Mesenteric fat pad (tissue), 1 donor: Measurements from ENCODE around the gene MEF2A. TPM values are rescaled to one million over a fixed set of nuclear protein-coding genes. Genes with fewer than 3 reads are reported as not detected.

ENCODE experiments used
- DNase-seq: peaks from one replicate; pipeline ENCODE4 v3.0.0-alpha.2; 2020; ENCODE audit warnings: low spot score
- total RNA-seq: library from RNA; stranded (reverse); fragmentation: NEBNext Ultra II Directional; extraction: Animal tissue kit (Norgen Biotek cat#: 25700); gene quantifications from one replicate; pipeline ENCODE4 v1.2.1, GENCODE V29; 2021
- donor health status: DM: yes; HTN: yes; CAD: no.

MEF2A gene
- total RNA-seq, 1 donor from 2014 or later, result 68.0 TPM

GRCh38 chr15:99562238-99562637 lies 3.5 kb upstream of the MEF2A start:
- DNase-seq, result no peak

- no peak for DNase-seq
Measured at GRCh38 chr15:99564221-99565048, 1.3 kb upstream of the MEF2A start.

GRCh38 chr15:99565049-99565298 lies 810 bp upstream of the MEF2A start:
- DNase-seq, result no peak

- no peak for DNase-seq
Measured at GRCh38 chr15:99566157-99566897, 543 bp downstream of the MEF2A start.

GRCh38 chr15:99568625-99569352 lies 3.0 kb downstream of the MEF2A start:
- DNase-seq, result no peak

- no peak for DNase-seq
Measured at GRCh38 chr15:99571299-99571698, 5.5 kb downstream of the MEF2A start.

GRCh38 chr15:99574048-99574447 lies 8.3 kb downstream of the MEF2A start:
- DNase-seq, result no peak

GRCh38 chr15:99574502-99574901 lies 8.7 kb downstream of the MEF2A start:
- DNase-seq, result no peak

- DNase-seq, result no peak
Measured at GRCh38 chr15:99578809-99579208, 13.0 kb downstream of the MEF2A start.

GRCh38 chr15:99580076-99580475 lies 14.3 kb downstream of the MEF2A start:
- DNase-seq, result no peak

- no peak for DNase-seq
Measured at GRCh38 chr15:99582508-99582960, 16.8 kb downstream of the MEF2A start.

GRCh38 chr15:99584081-99584600 lies 18.4 kb downstream of the MEF2A start:
- DNase-seq, result no peak

GRCh38 chr15:99586121-99586520 lies 20.3 kb downstream of the MEF2A start:
- DNase-seq, result no peak

GRCh38 chr15:99589801-99590200 lies 24.0 kb downstream of the MEF2A start:
- no peak for DNase-seq

GRCh38 chr15:99590913-99591646 lies 25.3 kb downstream of the MEF2A start:
- no peak for DNase-seq

- no peak for DNase-seq
Measured at GRCh38 chr15:99592145-99592791, 26.5 kb downstream of the MEF2A start.

- no peak for DNase-seq
Measured at GRCh38 chr15:99593070-99593469, 27.3 kb downstream of the MEF2A start.

GRCh38 chr15:99594916-99595315 lies 29.1 kb downstream of the MEF2A start:
- no peak for DNase-seq

GRCh38 chr15:99598296-99598695 lies 32.5 kb downstream of the MEF2A start:
- DNase-seq, result no peak

GRCh38 chr15:99603828-99604227 lies 38.0 kb downstream of the MEF2A start:
- DNase-seq, result no peak

GRCh38 chr15:99604865-99605264 lies 39.1 kb downstream of the MEF2A start:
- DNase-seq, result no peak
